T-helper 2 cell (primary cell): ENCODE measurements around the gene CCDC85A.

Experiments
- DNase-seq, 5 experiments: peaks; one replicate each; pipeline versions ENCODE4 v3.0.0 to v3.0.0-alpha.2; 2012 to 2022

CCDC85A gene

GRCh38 chr2:56313500-56313921 is 129.7 kb downstream of the CCDC85A start:
- DNase-seq, result no peak

GRCh38 chr2:56314371-56314770 is 130.6 kb downstream of the CCDC85A start:
- DNase-seq, result no peak

DNA sequence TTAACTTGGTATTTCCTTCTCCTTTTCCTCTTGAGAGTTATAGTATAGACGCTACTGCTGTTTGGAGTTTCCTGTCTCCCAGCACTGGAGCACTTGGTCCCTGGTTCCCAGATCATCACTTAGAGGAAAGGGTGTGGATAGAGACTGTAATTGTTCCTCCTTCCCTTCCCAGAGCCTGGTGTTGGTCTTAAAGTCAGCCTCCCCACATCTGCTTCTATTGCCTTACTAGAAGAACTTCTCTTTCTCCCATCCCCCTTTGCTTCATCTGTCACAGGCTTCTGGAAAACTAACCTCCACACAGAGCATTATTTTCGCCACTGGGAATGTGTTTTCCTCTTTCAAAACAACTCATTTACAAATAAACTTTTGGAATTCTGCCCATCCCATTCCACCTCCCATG is 131.0 kb downstream of the CCDC85A start:
- no peak for DNase-seq

DNA sequence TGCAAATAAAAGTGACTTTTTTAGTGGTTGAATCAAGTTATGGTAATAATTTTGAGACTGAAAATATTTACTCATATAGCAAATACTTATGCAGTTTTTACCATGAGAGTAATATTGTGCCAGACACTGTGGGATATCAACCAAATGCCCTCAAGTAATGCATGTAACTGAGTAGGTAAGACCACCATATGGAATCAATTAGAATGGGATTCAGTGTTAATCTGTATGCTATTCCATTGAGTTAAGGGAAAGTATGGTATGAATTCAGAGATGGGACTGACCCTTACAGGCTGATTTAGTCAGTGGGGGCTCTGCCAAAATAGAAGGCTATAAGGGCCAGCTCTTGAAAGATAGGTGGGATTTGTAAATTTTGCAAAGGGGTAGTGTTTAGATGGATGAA is 131.6 kb downstream of the CCDC85A start:
- no peak for DNase-seq

DNA sequence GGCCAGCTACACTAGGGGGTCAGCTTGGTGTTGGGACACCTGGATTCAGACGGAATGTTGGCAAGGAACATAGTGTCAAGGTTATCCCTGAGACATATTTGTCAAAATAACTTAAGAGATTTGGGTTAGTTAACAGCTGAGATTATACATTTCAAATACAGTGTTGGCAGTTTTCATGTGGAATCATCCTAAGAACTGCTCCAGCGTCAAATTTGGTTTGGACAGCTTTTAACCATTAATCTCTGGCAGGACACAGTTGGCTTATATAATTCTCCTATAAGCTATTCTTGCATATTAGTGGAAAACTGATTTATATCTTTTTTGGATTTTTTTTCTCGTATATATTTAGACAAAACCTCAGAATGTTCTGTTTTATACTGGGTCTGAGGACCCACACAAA is 132.2 kb downstream of the CCDC85A start:
- no peak for DNase-seq

GRCh38 chr2:56318147-56318546 is 134.4 kb downstream of the CCDC85A start:
- DNase-seq, result no peak

- no peak for DNase-seq
Measured at GRCh38 chr2:56325661-56326345, 142.0 kb downstream of the CCDC85A start.

- no peak for DNase-seq
Measured at GRCh38 chr2:56326346-56326741, 142.6 kb downstream of the CCDC85A start.

DNA sequence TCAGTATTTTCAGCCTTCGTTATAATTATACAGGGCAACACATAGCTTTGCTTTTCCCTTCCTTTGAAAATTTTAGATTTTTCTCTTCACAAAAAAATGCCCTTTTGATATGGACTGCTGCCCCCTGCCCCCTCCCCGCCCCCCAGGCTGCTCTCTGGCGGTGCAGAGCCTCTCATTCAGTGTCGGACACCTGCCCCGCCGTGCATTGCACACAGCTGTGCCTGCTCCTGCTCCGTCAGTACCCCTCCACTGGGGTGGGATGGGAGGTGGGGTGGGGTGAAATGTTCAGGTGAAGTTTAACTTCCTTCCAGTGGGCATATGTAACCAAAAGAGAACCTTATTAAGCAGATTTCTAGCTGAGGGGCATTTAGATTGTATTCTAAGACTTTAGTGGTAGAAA is 148.0 kb downstream of the CCDC85A start:
- no peak for DNase-seq

GRCh38 chr2:56333812-56334485 is 150.2 kb downstream of the CCDC85A start:
- DNase-seq, result no peak

- no peak for DNase-seq
Measured at GRCh38 chr2:56334622-56335021, 150.8 kb downstream of the CCDC85A start.

GRCh38 chr2:56335101-56335500 is 151.3 kb downstream of the CCDC85A start:
- DNase-seq, result no peak

DNA sequence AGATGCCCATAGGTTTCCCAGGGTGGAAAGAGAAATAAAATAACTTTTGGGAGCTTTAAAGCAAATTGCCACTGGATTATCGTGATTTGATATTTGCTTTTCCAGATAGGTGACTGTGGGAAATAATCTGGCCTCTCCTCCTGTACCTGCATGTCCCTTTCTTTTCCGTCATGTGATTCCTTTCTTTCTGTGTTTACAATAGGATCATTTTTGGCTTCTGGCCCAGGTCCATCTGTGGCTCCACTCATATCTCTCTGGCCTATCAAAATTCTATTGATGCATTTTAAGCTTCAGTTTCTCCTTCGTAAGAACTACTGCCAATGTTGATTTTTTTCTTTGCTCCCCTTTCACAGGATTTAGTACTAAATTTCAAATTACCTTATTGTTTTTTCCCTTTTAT is 153.6 kb downstream of the CCDC85A start:
- no peak for DNase-seq

GRCh38 chr2:56338232-56338631 is 154.4 kb downstream of the CCDC85A start:
- DNase-seq, result no peak

- no peak for DNase-seq
Measured at GRCh38 chr2:56344771-56345170, 161.0 kb downstream of the CCDC85A start.

DNA sequence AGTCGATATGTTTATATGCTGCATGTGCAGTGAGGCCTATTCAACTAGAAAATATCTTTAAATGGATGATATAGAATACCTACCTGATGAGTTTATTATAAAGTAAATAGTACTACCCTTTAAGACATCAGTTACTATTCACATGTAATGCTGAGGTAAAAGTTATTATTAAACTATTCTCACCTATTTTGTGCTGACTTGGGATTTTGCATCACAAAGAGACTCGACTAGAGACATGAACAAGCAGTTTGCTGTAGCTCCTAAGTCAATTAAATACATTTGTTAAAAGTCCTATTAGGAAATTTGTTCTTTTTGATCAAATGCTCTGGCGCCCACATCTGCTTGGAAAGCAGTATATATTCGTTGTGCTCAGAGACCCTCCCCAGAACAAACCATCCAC is 164.1 kb downstream of the CCDC85A start:
- DNase-seq, result no peak

DNA sequence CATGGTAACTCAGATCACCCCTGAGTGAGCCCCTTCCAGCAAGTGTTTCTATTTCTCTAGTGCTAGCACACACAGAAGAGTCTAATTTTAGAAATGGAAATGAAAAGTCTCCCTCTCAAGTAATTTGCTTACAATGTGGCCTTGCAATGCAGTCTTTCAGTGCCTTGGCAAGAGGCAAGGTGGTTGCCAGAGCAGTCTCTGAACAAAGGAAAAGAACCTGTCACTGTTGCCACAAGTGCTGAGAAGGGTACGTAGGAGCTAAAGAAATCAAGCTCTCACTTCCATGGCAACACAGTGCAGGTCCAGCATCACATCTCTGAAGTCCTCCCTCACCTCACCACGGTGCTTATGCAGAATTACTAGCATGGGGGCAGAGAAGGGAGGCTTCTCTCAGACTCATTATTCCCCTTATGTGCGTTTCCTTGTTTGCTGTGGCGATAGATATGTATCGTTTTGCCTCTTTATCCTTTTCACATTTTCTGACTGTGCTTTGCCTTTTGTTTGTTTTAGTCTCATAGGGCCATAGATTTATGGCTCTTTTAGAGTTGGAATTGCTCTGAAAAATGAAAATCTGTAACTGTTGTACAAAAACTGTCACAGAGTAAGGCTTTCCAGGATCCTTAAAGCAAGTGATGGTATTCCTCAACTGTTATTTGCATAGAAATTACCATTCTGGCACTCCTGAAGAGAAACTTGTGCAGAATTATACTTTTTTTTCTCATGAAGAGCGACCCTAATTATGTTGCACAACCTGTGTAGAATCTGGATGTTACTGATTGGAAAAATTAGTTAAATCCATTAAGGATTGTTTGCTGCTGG is 164.8 kb downstream of the CCDC85A start:
- no peak for DNase-seq

DNA sequence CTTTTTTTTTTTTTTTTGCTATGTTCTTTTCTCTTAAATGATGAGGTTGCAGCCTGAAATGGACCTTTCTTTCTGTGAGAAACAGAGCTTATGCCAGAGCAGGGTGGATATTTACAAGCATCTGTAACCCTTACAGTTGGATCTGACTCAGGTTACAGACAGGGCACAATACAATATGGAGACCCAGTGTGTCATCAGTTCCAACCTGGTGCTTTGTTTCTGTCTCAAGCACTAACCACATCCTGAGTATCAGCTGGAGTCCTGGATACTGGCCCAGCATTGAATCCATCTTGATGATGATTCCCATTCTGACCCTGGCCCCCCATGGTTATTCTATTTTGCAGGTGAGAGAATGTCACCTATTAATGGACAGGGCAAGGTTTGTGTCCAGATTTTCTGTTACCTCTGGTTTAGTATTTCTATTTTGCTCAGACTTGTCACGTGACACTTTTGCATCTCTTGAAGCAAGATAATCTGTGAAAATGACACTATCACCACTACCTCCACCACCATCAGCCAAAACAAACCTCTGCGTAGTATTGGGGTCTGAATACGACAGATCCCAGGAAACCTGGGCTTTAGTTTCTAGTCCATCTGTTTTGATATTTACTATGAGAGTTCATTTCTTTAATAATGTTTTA is 174.0 kb downstream of the CCDC85A start:
- DNase-seq, result no peak

GRCh38 chr2:56361844-56362243 is 178.1 kb downstream of the CCDC85A start:
- no peak for DNase-seq

DNA sequence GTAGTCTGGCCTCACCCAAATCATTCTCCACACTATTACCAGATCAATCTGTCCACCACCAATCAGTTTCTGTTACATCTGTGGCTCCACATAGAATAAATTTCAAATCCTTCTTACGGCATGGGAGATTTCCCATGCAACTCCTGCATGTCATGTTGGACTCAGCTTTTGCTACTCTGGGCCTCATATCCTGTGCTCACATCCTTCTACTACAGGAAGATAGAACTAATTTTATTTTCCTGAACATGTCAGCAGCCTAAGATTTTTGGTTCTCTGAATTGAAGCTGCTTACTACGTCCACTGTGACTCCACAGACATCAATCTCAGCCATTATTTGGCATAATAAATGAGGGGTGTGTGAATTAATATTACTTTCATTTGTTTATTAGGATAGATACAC is 181.1 kb downstream of the CCDC85A start:
- no peak for DNase-seq

GRCh38 chr2:56369316-56369715 is 185.5 kb downstream of the CCDC85A start:
- DNase-seq, result no peak

GRCh38 chr2:56372071-56372656 is 188.4 kb downstream of the CCDC85A start:
- no peak for DNase-seq

GRCh38 chr2:56375251-56375650 is 191.5 kb downstream of the CCDC85A start:
- DNase-seq, result no peak
